Ectodermal cell (in vitro differentiated cells): ENCODE measurements around the gene GSTT2.
"Not testable (repeated sequence)": the region's sequence is repeated elsewhere in the genome, so short reads cannot be mapped to it uniquely, and the experiment has no call there.

ENCODE experiments used
- H3K27ac ChIP-seq: 2 replicates; pipeline ENCODE4 v1.7.0; 2013; ENCODE audit warnings: mild to moderate bottlenecking, low read depth, low read length; ENCODE audit not compliant: insufficient read depth, poor library complexity, severe bottlenecking
- H3K27me3 ChIP-seq: 2 replicates; pipeline ENCODE4 v1.7.0; 2013; ENCODE audit warnings: mild to moderate bottlenecking, low read length; ENCODE audit not compliant: insufficient read depth, control insufficient read depth, poor library complexity, severe bottlenecking
- H3K36me3 ChIP-seq: one replicate; pipeline ENCODE4 v1.7.0; 2013; ENCODE audit warnings: low read length; ENCODE audit not compliant: control insufficient read depth, insufficient read depth
- H3K4me1 ChIP-seq: one replicate; pipeline ENCODE4 v1.7.0; 2013; ENCODE audit warnings: low read length; ENCODE audit not compliant: control insufficient read depth, insufficient read depth
- H3K4me3 ChIP-seq: 2 replicates; pipeline ENCODE4 v1.7.0; 2013; ENCODE audit warnings: low read depth, low read length, control low read depth; ENCODE audit not compliant: insufficient read depth
- H3K9me3 ChIP-seq: 2 replicates; pipeline ENCODE4 v1.7.0; 2013; ENCODE audit warnings: mild to moderate bottlenecking, low read length, moderate library complexity; ENCODE audit not compliant: control insufficient read depth
- WGBS, 2 experiments: methylation state at CpG; one replicate each; pipeline ENCODE4 v1.1.7; 2013; ENCODE audit warnings: missing lambda C conversion rate in 2 of 2; 5-methylcytosine and 5-hydroxymethylcytosine counted together

The GSTT2 gene

GRCh38 chr22:23954991-23955305, 25.0 kb upstream of the GSTT2 start:
- not testable (repeated sequence) for H3K36me3 ChIP-seq, H3K4me1 ChIP-seq, H3K27me3 ChIP-seq, H3K27ac ChIP-seq, H3K4me3 ChIP-seq, H3K9me3 ChIP-seq
- 72 to 81% methylated on average over 5 of the region's 6 CpGs for WGBS, 2 experiments

- WGBS, 2 experiments = 44 to 56% methylated on average over 6 to 7 of the region's 8 CpGs
- H3K9me3 ChIP-seq, H3K27ac ChIP-seq, H3K36me3 ChIP-seq, H3K4me1 ChIP-seq, H3K27me3 ChIP-seq, H3K4me3 ChIP-seq: not testable (repeated sequence)
Measured at GRCh38 chr22:23955886-23956285, 24.0 kb upstream of the GSTT2 start.

DNA sequence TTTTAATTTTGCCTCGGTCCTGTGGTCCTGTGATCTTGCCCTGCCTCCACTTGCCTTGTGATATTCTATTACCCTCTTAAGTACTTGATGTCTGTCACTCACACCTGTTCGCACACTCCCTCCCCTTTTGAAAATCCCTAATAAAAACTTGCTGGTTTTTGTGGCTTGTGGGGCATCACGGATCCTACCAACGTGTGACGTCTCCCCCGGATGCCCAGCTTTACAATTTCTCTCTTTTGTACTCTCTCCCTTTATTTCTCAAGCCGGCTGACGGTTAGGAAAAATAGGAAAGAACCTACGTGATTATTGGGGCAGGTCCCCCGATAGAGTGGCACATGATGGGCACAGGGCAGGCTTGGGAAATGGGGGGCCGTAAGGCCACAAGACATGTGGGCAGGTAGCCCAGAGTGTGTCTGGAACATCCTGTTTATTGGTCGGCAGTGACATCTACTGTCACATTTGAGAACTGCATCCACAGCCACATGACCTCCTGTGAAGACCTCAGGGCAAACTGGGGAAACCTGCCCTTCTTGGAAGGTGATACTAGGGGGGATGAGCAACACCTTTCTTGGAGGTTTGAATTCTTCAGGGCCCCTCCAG, 23.5 kb upstream of the GSTT2 start:
- H3K27me3 ChIP-seq, H3K36me3 ChIP-seq, H3K9me3 ChIP-seq, H3K27ac ChIP-seq, H3K4me1 ChIP-seq, H3K4me3 ChIP-seq: not testable (repeated sequence)
- WGBS, 2 experiments = 16 to 22% methylated on average over 12 of the region's 12 CpGs

- no CpG with 5 or more reads among the region's 43 CpGs for WGBS, 2 experiments
- not testable (repeated sequence) for H3K9me3 ChIP-seq, H3K27ac ChIP-seq, H3K4me3 ChIP-seq, H3K4me1 ChIP-seq, H3K27me3 ChIP-seq, H3K36me3 ChIP-seq
Measured at GRCh38 chr22:23961084-23961771, 18.7 kb upstream of the GSTT2 start, which contains the start of gene GSTT2B. GSTT2B (minus strand) TSS chr22:23961195; CDS start chr22:23961131, 64 bp downstream.

DNA sequence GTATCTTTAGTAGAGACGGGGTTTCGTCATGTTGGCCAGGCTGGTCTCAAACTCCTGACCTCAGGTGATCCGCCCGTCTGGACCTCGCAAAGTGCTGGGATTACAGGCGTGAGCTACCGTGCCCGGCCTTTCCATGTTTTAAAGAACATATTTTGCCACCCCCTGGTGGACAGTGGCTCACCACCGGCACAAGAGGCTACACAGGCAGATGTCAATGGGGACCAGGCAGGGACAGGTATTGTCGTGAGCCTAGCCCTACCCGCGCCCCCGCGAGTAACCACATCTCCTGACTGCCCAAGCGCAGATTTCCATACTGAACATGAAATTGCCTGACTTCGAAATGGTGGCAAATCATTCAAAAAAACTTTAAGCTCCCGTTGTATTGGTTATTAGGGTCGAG, 13.8 kb upstream of the GSTT2 start:
- H3K4me1 ChIP-seq, H3K27ac ChIP-seq, H3K4me3 ChIP-seq, H3K27me3 ChIP-seq, H3K9me3 ChIP-seq: not testable (repeated sequence)
- WGBS, 2 experiments = no CpG with 5 or more reads among the region's 18 CpGs
- H3K36me3 ChIP-seq = peaks cover 19% of the 10 kb centered on the region

DNA sequence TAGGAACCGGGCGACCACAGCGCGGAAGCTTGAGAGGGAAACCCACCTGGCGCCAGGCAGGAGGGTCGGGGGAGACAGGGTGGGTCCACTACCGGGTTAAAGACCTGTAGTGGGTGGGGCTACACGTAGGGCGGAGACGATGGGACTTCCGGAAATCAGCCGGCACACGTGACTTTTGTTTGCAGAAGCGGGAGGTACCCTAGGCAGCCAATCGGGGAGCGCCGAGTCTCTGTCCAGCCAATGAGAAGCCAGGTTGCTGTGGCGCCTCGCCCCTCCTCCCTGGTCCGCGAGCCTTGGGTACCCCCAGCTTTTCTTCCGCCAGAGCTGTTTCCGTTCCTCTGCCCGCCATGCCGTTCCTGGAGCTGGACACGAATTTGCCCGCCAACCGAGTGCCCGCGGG, 13.4 kb upstream of the GSTT2 start, which contains the start of gene DDTL:
Gene DDTL, plus strand, starts transcription at position 321 of the 400 bp plus-strand sequence. Its CDS starts 27 bp downstream, at position 348.
- H3K9me3 ChIP-seq, H3K4me3 ChIP-seq, H3K27ac ChIP-seq, H3K4me1 ChIP-seq, H3K27me3 ChIP-seq: not testable (repeated sequence)
- peaks cover 22% of the 10 kb centered on the region for H3K36me3 ChIP-seq
- WGBS, 2 experiments = no CpG with 5 or more reads among the region's 30 CpGs

- no peaks in the 10 kb centered on the region for H3K4me1 ChIP-seq
- no peaks in the 10 kb centered on the region for H3K9me3 ChIP-seq
- no peak overlapping the region for H3K27ac ChIP-seq
- H3K27me3 ChIP-seq = no peaks in the 10 kb centered on the region
- no peak overlapping the region for H3K4me3 ChIP-seq
- 94 to 96% methylated on average over 3 of the region's 3 CpGs for WGBS, 2 experiments
- peaks cover 24% of the 10 kb centered on the region for H3K36me3 ChIP-seq
Measured at GRCh38 chr22:23969071-23969470, 10.9 kb upstream of the GSTT2 start.

- no peak overlapping the region for H3K27ac ChIP-seq
- H3K9me3 ChIP-seq = no peaks in the 10 kb centered on the region
- WGBS, 2 experiments = 94 to 95% methylated on average over 5 of the region's 5 CpGs
- no peaks in the 10 kb centered on the region for H3K27me3 ChIP-seq
- no peaks in the 10 kb centered on the region for H3K4me1 ChIP-seq
- H3K4me3 ChIP-seq = no peak overlapping the region
- H3K36me3 ChIP-seq = peaks cover 24% of the 10 kb centered on the region
Measured at GRCh38 chr22:23970201-23970641, 9.7 kb upstream of the GSTT2 start.

DNA sequence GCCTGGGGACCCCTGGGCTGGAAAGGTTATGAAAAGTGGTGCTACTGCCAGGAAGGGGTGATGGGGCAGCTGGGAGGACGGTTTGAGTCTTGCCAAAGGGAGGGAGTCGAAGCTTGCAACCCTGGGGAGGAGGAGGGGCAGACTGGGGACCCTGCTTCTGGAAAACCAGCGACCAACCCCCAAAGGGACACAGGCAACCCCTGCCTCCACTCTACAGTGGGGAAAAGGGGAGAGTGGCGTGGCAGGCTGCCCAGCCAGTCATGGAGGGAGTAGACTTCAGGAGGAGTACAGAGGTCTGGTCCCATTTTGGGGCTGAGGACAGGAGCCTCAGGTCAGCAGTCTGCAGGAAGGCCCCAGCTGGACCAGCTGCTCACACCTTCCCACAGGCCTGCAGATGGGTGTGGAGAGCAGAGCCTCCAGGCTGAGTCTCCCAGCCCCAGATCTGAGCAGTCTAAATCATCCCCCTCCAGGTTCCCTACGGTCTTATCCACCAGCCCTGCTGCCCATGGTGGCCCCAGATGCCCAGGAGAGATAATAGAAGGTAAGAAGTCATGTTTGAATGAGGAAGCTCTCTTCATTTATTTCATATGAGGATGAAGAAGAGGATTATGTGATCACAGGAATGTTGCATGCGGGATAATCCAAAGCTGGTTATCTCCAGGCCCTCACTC, 9.0 kb upstream of the GSTT2 start:
- no peak overlapping the region for H3K27ac ChIP-seq
- H3K27me3 ChIP-seq = no peaks in the 10 kb centered on the region
- WGBS, 2 experiments = 91 to 94% methylated on average over 6 of the region's 6 CpGs
- no peaks in the 10 kb centered on the region for H3K9me3 ChIP-seq
- H3K36me3 ChIP-seq = peaks cover 24% of the 10 kb centered on the region
- no peak overlapping the region for H3K4me3 ChIP-seq
- H3K4me1 ChIP-seq = no peaks in the 10 kb centered on the region

DNA sequence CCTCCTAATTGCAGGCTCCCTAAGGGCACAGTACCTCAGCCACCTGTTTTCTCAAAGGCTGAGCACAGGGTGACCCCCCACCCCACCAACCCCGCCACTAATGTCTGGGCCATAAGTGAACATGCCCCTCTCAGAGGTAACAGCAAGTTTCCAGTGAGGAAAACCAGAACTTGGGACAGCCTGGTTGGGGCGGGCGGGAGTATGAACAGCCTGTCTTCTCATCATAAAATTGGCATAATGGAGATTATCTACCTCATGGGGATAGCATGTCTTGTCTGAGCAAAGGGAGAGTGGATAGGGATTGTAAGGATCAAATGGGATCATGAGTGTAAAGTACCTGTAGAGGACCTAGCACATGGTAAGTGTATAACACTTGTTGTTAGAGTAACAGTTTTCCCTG, 8.0 kb upstream of the GSTT2 start:
- H3K4me1 ChIP-seq, H3K9me3 ChIP-seq, H3K4me3 ChIP-seq, H3K27ac ChIP-seq, H3K27me3 ChIP-seq: not testable (repeated sequence)
- WGBS, 2 experiments = 93 to 100% methylated on average over 3 of the region's 3 CpGs
- H3K36me3 ChIP-seq = peaks cover 24% of the 10 kb centered on the region
